ENCODE data around the gene PSENEN.
"Not testable (repeated sequence)": the region's sequence is repeated elsewhere in the genome, so short reads cannot be mapped to it uniquely, and the experiment has no call there.

The PSENEN gene

DNA sequence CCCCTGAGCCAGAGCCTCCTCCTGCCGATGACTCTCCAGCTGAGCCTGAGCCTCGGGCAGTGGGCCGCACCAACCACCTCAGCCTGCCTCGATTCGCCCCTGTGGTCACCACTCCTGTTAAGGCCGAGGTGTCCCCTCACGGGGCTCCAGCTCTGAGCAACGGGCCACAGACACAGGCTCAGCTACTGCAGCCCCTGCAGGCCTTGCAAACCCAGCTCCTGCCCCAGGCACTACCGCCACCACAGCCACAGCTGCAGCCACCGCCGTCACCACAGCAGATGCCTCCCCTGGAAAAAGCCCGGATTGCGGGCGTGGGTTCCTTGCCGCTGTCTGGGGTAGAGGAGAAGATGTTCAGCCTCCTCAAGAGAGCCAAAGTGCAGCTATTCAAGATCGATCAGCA is 24.1 kb upstream of the PSENEN start:
- POLR2A ChIA-PET = interaction anchor here (0.8 to 1.9 kb wide), 2 partner anchors 13 to 19 kb away, joined by 3 to 7 read pairs; no protein-coding TSS in a partner anchor
- no peak for DNase-seq (ENCODE audit: extremely low spot score)
- CTCF ChIA-PET = interaction anchor here (1.1 to 1.3 kb wide), 2 partner anchors 19 to 23 kb away, joined by 3 to 5 read pairs; partner anchors contain the start of gene U2AF1L4
- TF ChIP-seq CTCF (IDR thresholded peaks at IDR 0.05; ENCODE audit: control extremely low read depth, extremely low read depth, low read depth, missing control alignments) = no peak

DNA sequence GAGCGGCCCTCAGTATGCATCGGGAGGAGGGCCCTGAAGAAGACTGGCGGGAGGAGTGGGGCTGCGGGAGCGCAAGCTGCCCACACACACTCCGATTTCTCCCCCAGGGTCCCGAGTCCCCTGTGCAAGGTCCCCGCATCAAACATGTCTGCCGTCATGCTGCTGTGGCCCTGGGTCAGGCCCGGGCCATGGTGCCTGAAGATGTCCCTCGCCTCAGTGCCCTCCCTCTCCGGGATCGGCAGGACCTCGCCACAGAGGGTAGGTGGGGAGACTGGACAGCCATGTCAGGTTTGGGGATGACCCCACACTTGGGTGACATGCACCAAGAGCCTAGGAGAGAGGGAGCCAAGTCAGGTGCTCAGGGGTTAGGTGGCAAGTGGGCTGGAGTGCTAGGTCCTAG is 23.0 kb upstream of the PSENEN start:
- TF ChIP-seq CTCF (IDR thresholded peaks at IDR 0.05; ENCODE audit: control extremely low read depth, extremely low read depth, low read depth, missing control alignments) = no peak
- no peak for DNase-seq (ENCODE audit: extremely low spot score)
- ChIA-PET CTCF (no interaction called here), POLR2A (interaction anchor here (1.8 kb wide), 1 partner anchor 18 kb away, joined by 7 read pairs; no protein-coding TSS in a partner anchor)

GRCh38 chr19:35722897-35723296 is 22.6 kb upstream of the PSENEN start:
- CTCF ChIA-PET = interaction anchor here (1.0 to 3.0 kb wide), 2 partner anchors 13 to 17 kb away, joined by 3 to 20 read pairs; no protein-coding TSS in a partner anchor
- no peak for DNase-seq (ENCODE audit: extremely low spot score)
- TF ChIP-seq CTCF (IDR thresholded peaks at IDR 0.05; ENCODE audit: control extremely low read depth, extremely low read depth, low read depth, missing control alignments) = no peak
- POLR2A ChIA-PET = interaction anchor here (0.7 to 1.8 kb wide), 3 partner anchors 11 to 21 kb away, joined by 3 to 15 read pairs (median 7); no protein-coding TSS in a partner anchor

GRCh38 chr19:35723671-35724070 is 21.8 kb upstream of the PSENEN start:
- POLR2A ChIA-PET = interaction anchor here (0.7 to 1.8 kb wide), 4 partner anchors 9 to 20 kb away, joined by 3 to 15 read pairs (median 6); no protein-coding TSS in a partner anchor
- no peak for TF ChIP-seq CTCF (IDR thresholded peaks at IDR 0.05; ENCODE audit: control extremely low read depth, extremely low read depth, low read depth, missing control alignments)
- CTCF ChIA-PET = interaction anchor here (0.9 to 3.0 kb wide), 3 partner anchors 12 to 29 kb away, joined by 3 to 20 read pairs (median 5); no protein-coding TSS in a partner anchor
- no peak for DNase-seq (ENCODE audit: extremely low spot score)

- not testable (repeated sequence) for DNase-seq (ENCODE audit: extremely low spot score)
- ChIA-PET POLR2A (interaction anchor here (0.5 to 1.8 kb wide), 8 partner anchors 8 to 30 kb away, joined by 3 to 7 read pairs (median 4); partner anchors contain the start of gene LIN37), CTCF (interaction anchor here (0.9 to 3.0 kb wide), 2 partner anchors 12 to 30 kb away, joined by 5 to 20 read pairs; no protein-coding TSS in a partner anchor)
Observed at GRCh38 chr19:35724132-35724531, 21.3 kb upstream of the PSENEN start.

- no peak for DNase-seq (ENCODE audit: extremely low spot score)
- no peak for TF ChIP-seq CTCF (IDR thresholded peaks at IDR 0.05; ENCODE audit: control extremely low read depth, extremely low read depth, low read depth, missing control alignments)
- ChIA-PET POLR2A (interaction anchor here (0.5 to 1.8 kb wide), 6 partner anchors 13 to 30 kb away, joined by 3 to 6 read pairs (median 3); partner anchors contain the start of gene LIN37), CTCF (interaction anchor here (3.0 kb wide), 1 partner anchor 11 kb away, joined by 20 read pairs; no protein-coding TSS in a partner anchor)
Observed at GRCh38 chr19:35724560-35724959, 20.9 kb upstream of the PSENEN start.

GRCh38 chr19:35725216-35725861 is 20.1 kb upstream of the PSENEN start:
- no peak for DNase-seq (ENCODE audit: extremely low spot score)
- POLR2A ChIA-PET = interaction anchor here (1.8 to 4.3 kb wide), 2 partner anchors 15 to 28 kb away, joined by 4 to 20 read pairs; no protein-coding TSS in a partner anchor
- no peak for TF ChIP-seq CTCF (IDR thresholded peaks at IDR 0.05; ENCODE audit: control extremely low read depth, extremely low read depth, low read depth, missing control alignments)
- CTCF ChIA-PET = interaction anchor here (3.0 kb wide), 1 partner anchor 10 kb away, joined by 20 read pairs; no protein-coding TSS in a partner anchor
